ACC112 (cell line): ENCODE measurements around the gene PTPRN2.

Source experiments
- H2AFZ ChIP-seq: fragments of 200-600 bp; sonication (generic); one replicate; pipeline ENCODE4 v1.6.0; 2017; ENCODE audit warnings: antibody characterized with exemption, low read length; ENCODE audit not compliant: unreplicated experiment
- H3K27ac ChIP-seq: fragments of 200-600 bp; sonication (generic); 2 replicates; pipeline ENCODE4 v1.5.1; 2014; ENCODE audit warnings: low read depth, mild to moderate bottlenecking, antibody characterized with exemption, low read length, moderate library complexity
- H3K27me3 ChIP-seq: fragments of 200-600 bp; sonication (generic); 2 replicates; pipeline ENCODE4 v1.6.1; 2014; ENCODE audit warnings: mild to moderate bottlenecking, antibody characterized with exemption, low read length, moderate library complexity, mixed read lengths; ENCODE audit not compliant: insufficient read depth
- H3K36me3 ChIP-seq: fragments of 200-600 bp; sonication (generic); 2 replicates; pipeline ENCODE4 v1.6.1; 2016; ENCODE audit warnings: mild to moderate bottlenecking, antibody characterized with exemption, low read length, moderate library complexity, mixed read lengths; ENCODE audit not compliant: insufficient read depth
- H3K4me1 ChIP-seq: fragments of 200-600 bp; sonication (generic); one replicate; pipeline ENCODE4 v1.6.1; 2016; ENCODE audit warnings: low read length, mixed read lengths; ENCODE audit not compliant: insufficient read depth, unreplicated experiment, control insufficient read depth
- H3K4me3 ChIP-seq: fragments of 200-600 bp; sonication (generic); 2 replicates; pipeline ENCODE4 v1.5.1; 2014; ENCODE audit warnings: mild to moderate bottlenecking, low read depth, low read length
- H3K79me2 ChIP-seq: fragments of 200-600 bp; sonication (generic); one replicate; pipeline ENCODE4 v1.6.0; 2016; ENCODE audit warnings: low read length; ENCODE audit not compliant: control insufficient read depth, unreplicated experiment, insufficient read depth

Gene PTPRN2

DNA sequence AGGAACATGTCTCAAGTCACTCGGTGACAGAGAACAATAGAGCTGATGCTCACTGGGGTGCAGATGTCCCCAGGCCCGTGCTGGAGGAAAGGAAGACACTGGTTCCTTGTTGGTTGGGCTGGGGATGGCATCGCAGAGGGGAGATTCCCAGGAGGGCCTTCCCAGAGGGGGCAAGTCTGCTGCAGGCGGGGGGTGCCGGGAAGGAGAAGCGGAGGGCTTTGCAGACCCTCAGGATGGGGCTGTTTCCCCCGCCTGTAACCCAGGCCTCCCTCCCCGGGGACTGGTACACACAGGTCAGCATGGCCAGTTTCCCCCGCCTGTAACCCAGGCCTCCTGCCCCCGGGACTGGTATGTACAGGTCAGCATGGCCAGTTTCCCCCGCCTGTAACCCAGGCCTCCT, 967.0 kb downstream of the PTPRN2 start:
- no peak overlapping the region for H2AFZ ChIP-seq
- no peaks in the 10 kb centered on the region for H3K27me3 ChIP-seq
- no peaks in the 10 kb centered on the region for H3K4me1 ChIP-seq
- H3K27ac ChIP-seq, result no peak overlapping the region
- no peaks in the 10 kb centered on the region for H3K79me2 ChIP-seq
- H3K36me3 ChIP-seq, result no peaks in the 10 kb centered on the region
- no peak overlapping the region for H3K4me3 ChIP-seq

- no peaks in the 10 kb centered on the region for H3K79me2 ChIP-seq
- H3K27ac ChIP-seq, result no peak overlapping the region
- no peak overlapping the region for H2AFZ ChIP-seq
- H3K4me1 ChIP-seq, result no peaks in the 10 kb centered on the region
- no peaks in the 10 kb centered on the region for H3K36me3 ChIP-seq
- no peak overlapping the region for H3K4me3 ChIP-seq
- H3K27me3 ChIP-seq, result no peaks in the 10 kb centered on the region
Observed at GRCh38 chr7:157619753-157620525, 967.7 kb downstream of the PTPRN2 start.

GRCh38 chr7:157618823-157619606, 968.6 kb downstream of the PTPRN2 start:
- Histone ChIP-seq H3K27me3 (no peaks in the 10 kb centered on the region), H3K4me3 (no peak overlapping the region), H3K36me3 (no peaks in the 10 kb centered on the region), H3K4me1 (no peaks in the 10 kb centered on the region), H2AFZ (no peak overlapping the region), H3K79me2 (no peaks in the 10 kb centered on the region), H3K27ac (no peak overlapping the region)

DNA sequence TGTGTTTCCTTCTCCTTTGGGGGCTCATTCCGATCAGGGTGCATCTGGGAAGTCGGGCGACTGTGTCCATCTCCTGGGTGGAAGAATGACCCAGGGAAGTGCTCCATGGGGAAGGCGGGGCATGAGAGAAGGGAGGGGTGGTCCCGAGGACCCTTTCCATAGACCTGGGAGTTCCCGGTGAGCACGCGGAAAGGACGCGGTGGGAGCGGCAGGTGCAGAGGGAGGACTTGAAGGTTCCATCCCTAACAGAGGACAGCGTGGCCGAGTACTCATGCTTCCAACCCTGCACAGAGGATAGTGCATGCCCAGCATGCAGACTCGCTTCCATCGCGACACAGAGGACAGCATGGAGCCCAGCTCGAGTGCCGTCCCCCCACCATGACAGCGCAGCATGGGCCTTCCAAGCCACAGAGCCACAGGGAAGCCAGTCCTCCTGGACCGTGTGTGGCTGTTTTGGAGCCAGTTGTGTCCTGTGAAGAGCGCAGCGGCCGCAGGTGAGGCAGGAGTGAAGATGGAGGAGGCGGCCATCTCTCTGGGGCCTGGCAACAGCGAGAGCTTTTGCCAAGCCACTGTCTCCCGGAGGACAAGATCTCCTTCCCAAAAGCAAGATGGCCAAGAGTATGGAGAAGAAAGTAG, 969.4 kb downstream of the PTPRN2 start:
- Histone ChIP-seq H3K4me1 (no peaks in the 10 kb centered on the region), H3K79me2 (no peaks in the 10 kb centered on the region), H3K36me3 (no peaks in the 10 kb centered on the region), H3K4me3 (no peak overlapping the region), H3K27ac (no peak overlapping the region), H3K27me3 (no peaks in the 10 kb centered on the region), H2AFZ (no peak overlapping the region)

GRCh38 chr7:157617401-157617800, 970.2 kb downstream of the PTPRN2 start:
- H3K79me2 ChIP-seq, result no peaks in the 10 kb centered on the region
- H3K27me3 ChIP-seq, result no peaks in the 10 kb centered on the region
- no peak overlapping the region for H3K27ac ChIP-seq
- H3K4me3 ChIP-seq, result no peak overlapping the region
- H2AFZ ChIP-seq, result no peak overlapping the region
- H3K4me1 ChIP-seq, result no peaks in the 10 kb centered on the region
- no peaks in the 10 kb centered on the region for H3K36me3 ChIP-seq

DNA sequence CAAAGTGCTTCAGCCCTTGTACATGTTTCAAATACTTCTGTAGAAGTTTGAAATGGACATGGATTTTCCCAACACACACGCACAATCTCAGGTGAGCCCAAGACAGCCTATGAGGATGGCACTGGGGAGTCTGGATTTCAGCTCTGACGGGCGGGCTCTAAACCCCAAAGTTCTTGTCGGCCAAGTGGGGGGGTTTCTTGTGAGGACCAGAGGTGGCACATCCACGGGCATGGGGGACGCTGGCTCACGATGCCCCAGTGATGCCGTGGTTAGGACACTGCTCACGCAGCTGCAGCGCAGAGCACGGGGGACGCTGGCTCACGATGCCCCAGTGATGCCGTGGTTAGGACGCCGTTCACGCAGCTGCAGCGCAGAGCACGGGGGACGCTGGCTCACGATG, 970.7 kb downstream of the PTPRN2 start:
- H3K36me3 ChIP-seq, result no peaks in the 10 kb centered on the region
- H2AFZ ChIP-seq, result no peak overlapping the region
- H3K27ac ChIP-seq, result no peak overlapping the region
- H3K4me3 ChIP-seq, result no peak overlapping the region
- H3K79me2 ChIP-seq, result no peaks in the 10 kb centered on the region
- H3K4me1 ChIP-seq, result no peaks in the 10 kb centered on the region
- no peaks in the 10 kb centered on the region for H3K27me3 ChIP-seq

GRCh38 chr7:157616426-157616825, 971.2 kb downstream of the PTPRN2 start:
- Histone ChIP-seq H3K79me2 (no peaks in the 10 kb centered on the region), H3K4me1 (no peaks in the 10 kb centered on the region), H3K4me3 (no peak overlapping the region), H2AFZ (no peak overlapping the region), H3K36me3 (no peaks in the 10 kb centered on the region), H3K27ac (no peak overlapping the region), H3K27me3 (no peaks in the 10 kb centered on the region)

DNA sequence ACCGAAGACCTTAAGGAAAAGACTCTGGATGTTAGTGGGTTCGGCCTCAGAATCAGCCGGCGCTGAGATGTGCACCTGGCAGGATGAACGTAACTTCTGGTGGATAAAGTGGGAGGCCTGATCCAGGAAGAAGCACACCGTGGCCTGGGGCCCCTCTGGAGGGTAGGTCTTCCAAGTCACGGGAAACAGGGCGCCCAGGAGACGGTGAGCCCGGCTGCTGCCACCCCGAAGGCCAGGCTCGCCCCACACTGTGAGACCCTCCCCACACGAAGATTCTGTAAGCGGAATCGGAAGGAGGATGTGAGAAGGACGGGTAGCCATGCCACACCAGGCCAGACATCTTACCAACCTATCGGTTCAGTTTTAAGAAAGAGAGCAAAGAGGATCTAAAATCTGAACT, 971.8 kb downstream of the PTPRN2 start:
- Histone ChIP-seq H3K27ac (no peak overlapping the region), H3K4me3 (no peak overlapping the region), H3K36me3 (no peaks in the 10 kb centered on the region), H2AFZ (no peak overlapping the region), H3K4me1 (no peaks in the 10 kb centered on the region), H3K79me2 (no peaks in the 10 kb centered on the region), H3K27me3 (no peaks in the 10 kb centered on the region)

GRCh38 chr7:157615101-157615817, 972.4 kb downstream of the PTPRN2 start:
- Histone ChIP-seq H3K4me1 (no peaks in the 10 kb centered on the region), H3K27me3 (no peaks in the 10 kb centered on the region), H3K4me3 (no peak overlapping the region), H3K79me2 (no peaks in the 10 kb centered on the region), H3K27ac (no peak overlapping the region), H2AFZ (no peak overlapping the region), H3K36me3 (no peaks in the 10 kb centered on the region)

DNA sequence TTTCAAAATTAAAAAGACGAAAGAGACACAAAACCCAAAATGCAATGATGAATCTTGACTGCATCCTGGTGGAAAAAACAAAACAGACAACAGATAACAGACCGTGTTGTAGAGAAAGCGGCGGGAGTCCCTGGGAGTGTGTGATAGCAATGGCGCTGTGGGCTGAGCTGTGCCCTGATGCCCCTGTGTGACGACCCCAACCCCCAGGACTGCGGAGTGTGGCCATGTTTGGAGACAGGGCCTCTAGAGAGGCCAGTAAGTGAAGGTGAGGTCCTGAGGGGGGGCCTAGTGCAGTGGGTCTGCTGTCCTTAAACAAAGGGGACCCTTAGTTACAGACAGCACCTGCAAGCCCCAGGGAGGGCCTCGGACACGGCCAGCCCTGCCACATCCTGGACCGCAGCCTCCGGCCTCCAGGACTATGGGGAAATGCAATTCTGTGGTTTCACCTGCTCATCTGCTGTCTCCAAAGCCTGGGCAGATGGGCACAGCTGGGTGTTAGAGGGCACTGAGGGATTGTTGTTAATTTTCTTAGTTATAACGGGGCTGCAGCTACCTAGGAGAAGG, 973.1 kb downstream of the PTPRN2 start:
- Histone ChIP-seq H3K27ac (no peak overlapping the region), H3K27me3 (no peaks in the 10 kb centered on the region), H3K4me3 (no peak overlapping the region), H2AFZ (no peak overlapping the region), H3K36me3 (no peaks in the 10 kb centered on the region), H3K4me1 (no peaks in the 10 kb centered on the region), H3K79me2 (no peaks in the 10 kb centered on the region)
